Hematopoietic multipotent progenitor cell (in vitro differentiated cells): ENCODE results near the gene KRTAP1-5. TPM values are rescaled to one million over a fixed set of nuclear protein-coding genes. Genes with fewer than 3 reads are reported as not detected.

ENCODE experiments used
- small RNA-seq: library from RNA; depleted of rRNA; stranded (forward); fragments of <200 nt; gene quantifications from one replicate; pipeline ENCODE3, GENCODE V24; 2012
- total RNA-seq: library from RNA; depleted of rRNA; stranded (reverse); fragments of >200 nt; gene quantifications from one replicate; pipeline ENCODE4 v1.2.3, GENCODE V29; 2012

The KRTAP1-5 gene
- total RNA-seq, 1 donor: not detected

Small RNA genes lying within 50 kb of the gene (small RNA-seq; reads per million reads assigned to genes)
- not detected for gene KRTAP3-4P

Other genes starting within 250 kb of the KRTAP1-5 start
- not detected for gene KRT27, start 244.7 kb downstream of the KRTAP1-5 start, total RNA-seq
- not detected for gene KRT28, start 227.2 kb downstream of the KRTAP1-5 start, total RNA-seq
- 3.8 TPM for gene KRT10, start 204.6 kb downstream of the KRTAP1-5 start, total RNA-seq
- gene KRT12, start 160.0 kb downstream of the KRTAP1-5 start, total RNA-seq: not detected
- not detected for gene KRT20, start 142.0 kb downstream of the KRTAP1-5 start, total RNA-seq
- gene KRT23, start 89.6 kb downstream of the KRTAP1-5 start, total RNA-seq: under 0.01 TPM
- under 0.01 TPM for gene KRT39, start 60.3 kb downstream of the KRTAP1-5 start, total RNA-seq
- not detected for gene KRT40, start 42.9 kb downstream of the KRTAP1-5 start, total RNA-seq
- not detected for gene KRTAP3-3, start 33.0 kb downstream of the KRTAP1-5 start, total RNA-seq
- gene KRTAP3-2, start 27.3 kb downstream of the KRTAP1-5 start, total RNA-seq: not detected
- not detected for gene KRTAP3-1, start 18.1 kb downstream of the KRTAP1-5 start, total RNA-seq
- gene KRTAP1-4, start 3.0 kb upstream of the KRTAP1-5 start, total RNA-seq: not detected
- not detected for gene KRTAP1-3, start 7.7 kb upstream of the KRTAP1-5 start, total RNA-seq
- not detected for gene KRTAP1-1, start 14.2 kb upstream of the KRTAP1-5 start, total RNA-seq
- not detected for gene KRTAP2-1, start 20.1 kb upstream of the KRTAP1-5 start, total RNA-seq
- not detected for gene KRTAP2-2, start 28.0 kb upstream of the KRTAP1-5 start, total RNA-seq
- gene KRTAP2-3, start 32.9 kb upstream of the KRTAP1-5 start, total RNA-seq: not detected
- gene KRTAP2-4, start 38.7 kb upstream of the KRTAP1-5 start, total RNA-seq: not detected
- gene KRTAP4-7, start 56.9 kb upstream of the KRTAP1-5 start, total RNA-seq: not detected
- gene KRTAP4-8, start 70.9 kb upstream of the KRTAP1-5 start, total RNA-seq: not detected
- gene KRTAP4-16, start 75.0 kb upstream of the KRTAP1-5 start, total RNA-seq: not detected
- under 0.01 TPM for gene KRTAP4-9, start 78.2 kb upstream of the KRTAP1-5 start, total RNA-seq
- gene KRTAP4-11, start 91.2 kb upstream of the KRTAP1-5 start, total RNA-seq: not detected
- gene KRTAP4-12, start 97.0 kb upstream of the KRTAP1-5 start, total RNA-seq: not detected
- not detected for gene KRTAP4-6, start 113.3 kb upstream of the KRTAP1-5 start, total RNA-seq
- not detected for gene KRTAP4-5, start 122.6 kb upstream of the KRTAP1-5 start, total RNA-seq
- gene KRTAP4-4, start 133.5 kb upstream of the KRTAP1-5 start, total RNA-seq: not detected
- not detected for gene KRTAP4-3, start 141.0 kb upstream of the KRTAP1-5 start, total RNA-seq
- not detected for gene KRTAP4-2, start 151.0 kb upstream of the KRTAP1-5 start, total RNA-seq
- not detected for gene KRTAP4-1, start 157.7 kb upstream of the KRTAP1-5 start, total RNA-seq
- gene KRTAP9-1, start 162.7 kb upstream of the KRTAP1-5 start, total RNA-seq: not detected
- gene KRTAP9-2, start 199.4 kb upstream of the KRTAP1-5 start, total RNA-seq: not detected
- not detected for gene KRTAP9-3, start 205.2 kb upstream of the KRTAP1-5 start, total RNA-seq
- not detected for gene KRTAP9-8, start 210.8 kb upstream of the KRTAP1-5 start, total RNA-seq
- gene KRTAP9-4, start 222.5 kb upstream of the KRTAP1-5 start, total RNA-seq: not detected
- not detected for gene KRTAP9-9, start 228.2 kb upstream of the KRTAP1-5 start, total RNA-seq
- gene KRTAP9-6, start 238.2 kb upstream of the KRTAP1-5 start, total RNA-seq: not detected
- not detected for gene KRTAP9-7, start 248.5 kb upstream of the KRTAP1-5 start, total RNA-seq